GM23338 (cell line): ENCODE measurements around the gene EARS2. TPM values are rescaled to one million over a fixed set of nuclear protein-coding genes. Genes with fewer than 3 reads are reported as not detected.

Source experiments
- ATAC-seq: fragments of 200-7000 bp; cut with Tn5 transposase; 3 replicates; pipeline ENCODE4 v1.9.1; 2020
- DNase-seq: peaks from one replicate; pipeline ENCODE4 v3.0.0-alpha.2; 2015; ENCODE audit warnings: low spot score
- H2AFZ ChIP-seq: fragments of 200-600 bp; sonication (generic); 2 replicates; pipeline ENCODE4 v1.8.0; 2016; ENCODE audit warnings: antibody characterized with exemption, mild to moderate bottlenecking, moderate library complexity
- H3F3A ChIP-seq: fragments of 200-600 bp; sonication (generic); replicated peaks from 2 replicates; pipeline ENCODE4 v1.8.0; 2017; ENCODE audit warnings: antibody characterized with exemption, mixed run types, low read depth
- H3K27ac ChIP-seq: fragments of 200-600 bp; sonication (generic); 2 replicates; pipeline ENCODE4 v1.6.1; 2016; ENCODE audit warnings: low read depth
- H3K27me3 ChIP-seq: fragments of 200-600 bp; sonication (generic); 2 replicates; pipeline ENCODE4 v1.8.0; 2016; ENCODE audit warnings: mild to moderate bottlenecking, mixed run types, moderate library complexity; ENCODE audit not compliant: insufficient read depth
- H3K36me3 ChIP-seq: fragments of 200-600 bp; sonication (generic); 2 replicates; pipeline ENCODE4 v1.8.0; 2016; ENCODE audit warnings: mild to moderate bottlenecking; ENCODE audit not compliant: insufficient read depth
- H3K4me1 ChIP-seq: fragments of 200-600 bp; sonication (generic); 2 replicates; pipeline ENCODE4 v1.8.0; 2016; ENCODE audit warnings: mild to moderate bottlenecking, moderate library complexity; ENCODE audit not compliant: insufficient read depth
- H3K4me2 ChIP-seq: fragments of 200-600 bp; sonication (generic); 2 replicates; pipeline ENCODE4 v1.7.1; 2017; ENCODE audit warnings: mixed run types
- H3K4me3 ChIP-seq: fragments of 200-600 bp; sonication (generic); 2 replicates; pipeline ENCODE4 v1.6.1; 2016; ENCODE audit warnings: mixed run types
- H3K79me2 ChIP-seq: fragments of 200-600 bp; sonication (generic); replicated peaks from 2 replicates; pipeline ENCODE4 v1.8.0; 2017; ENCODE audit warnings: mild to moderate bottlenecking; ENCODE audit not compliant: insufficient read depth
- H3K9me2 ChIP-seq: fragments of 200-600 bp; sonication (generic); 2 replicates; pipeline ENCODE4 v1.8.0; 2017; ENCODE audit not compliant: insufficient read depth
- H4K20me1 ChIP-seq: fragments of 200-600 bp; sonication (generic); replicated peaks from 2 replicates; pipeline ENCODE4 v1.8.0; 2017; ENCODE audit warnings: mild to moderate bottlenecking; ENCODE audit not compliant: insufficient read depth
- H3K27ac Mint-ChIP-seq: 2 replicates; pipeline ENCODE4 v1.8.0; 2020; ENCODE audit warnings: inconsistent platforms, mild to moderate bottlenecking, moderate library complexity, mixed read lengths
- H3K27me3 Mint-ChIP-seq: 3 replicates; pipeline ENCODE4 v1.8.0; 2022; ENCODE audit warnings: low read depth, mild to moderate bottlenecking, moderate library complexity, mixed read lengths, inconsistent platforms; ENCODE audit not compliant: insufficient read depth, poor library complexity
- H3K36me3 Mint-ChIP-seq: 3 replicates; pipeline ENCODE4 v1.8.0; 2021; ENCODE audit warnings: low read depth, mild to moderate bottlenecking, inconsistent platforms, moderate library complexity, mixed read lengths
- H3K4me1 Mint-ChIP-seq: 3 replicates; pipeline ENCODE4 v1.8.0; 2020; ENCODE audit warnings: mild to moderate bottlenecking, inconsistent platforms, mixed read lengths
- H3K4me3 Mint-ChIP-seq: 3 replicates; pipeline ENCODE4 v1.8.0; 2021; ENCODE audit warnings: moderate library complexity, mild to moderate bottlenecking, inconsistent platforms, mixed read lengths
- H3K9me3 Mint-ChIP-seq: 3 replicates; pipeline ENCODE4 v1.8.0; 2020; ENCODE audit warnings: moderate library complexity, mild to moderate bottlenecking, inconsistent platforms, mixed read lengths
- CREB1 ChIP-seq: fragments of 250-450 bp; sonication (Bioruptor Pico); IDR thresholded peaks from 2 replicates; pipeline ENCODE4 v1.5.0; 2020; ENCODE audit warnings: low read depth, mild to moderate bottlenecking, moderate library complexity
- EZH2 ChIP-seq: fragments of 200-600 bp; sonication (generic); IDR thresholded peaks from one replicate; pipeline ENCODE4 v1.8.0; 2017; ENCODE audit warnings: antibody characterized with exemption, mild to moderate bottlenecking, low read depth; ENCODE audit not compliant: unreplicated experiment
- EZH2phosphoT487 ChIP-seq: fragments of 200-600 bp; sonication (generic); IDR thresholded peaks from one replicate; pipeline ENCODE4 v1.8.1; 2018; ENCODE audit warnings: antibody characterized with exemption; ENCODE audit not compliant: unreplicated experiment
- JUNB ChIP-seq: IDR thresholded peaks from one replicate; pipeline ENCODE4 v1.6.1; 2016; ENCODE audit warnings: antibody characterized with exemption; ENCODE audit not compliant: unreplicated experiment
- NANOG ChIP-seq: IDR thresholded peaks from 2 replicates; pipeline ENCODE4 v1.6.1; 2016; ENCODE audit warnings: antibody characterized with exemption, borderline replicate concordance
- POLR2AphosphoS5 ChIP-seq: IDR thresholded peaks from 2 replicates; pipeline ENCODE4 v1.6.1; 2016; ENCODE audit warnings: antibody characterized with exemption, low read depth
- STAT1 ChIP-seq: IDR thresholded peaks from one replicate; pipeline ENCODE4 v1.6.1; 2016; ENCODE audit warnings: antibody characterized with exemption; ENCODE audit not compliant: unreplicated experiment
- ZNF331 ChIP-seq: fragments of 250-450 bp; sonication (Bioruptor Pico); IDR thresholded peaks from 2 replicates; pipeline ENCODE4 v1.5.0; 2020; ENCODE audit warnings: low read depth, mild to moderate bottlenecking, moderate library complexity
- polyA plus RNA-seq: library from polyadenylated mRNA; unstranded; fragments of >200 nt; fragmentation: Nextera tagmentation; extraction: Ambion mirVana; gene quantifications from 2 replicates; pipeline ENCODE4 v1.2.1, GENCODE V29; 2016
- total RNA-seq: library from RNA; depleted of rRNA; stranded (reverse); fragments of >200 nt; shearing (Covaris generic); gene quantifications from 2 replicates; pipeline ENCODE4 v1.2.3, GENCODE V29; 2014
- TF ChIP-seq, protein P1 (sequence below): fragments of 250-450 bp; sonication (Bioruptor Pico); IDR thresholded peaks from 2 replicates; pipeline ENCODE4 v1.5.0; 2020; ENCODE audit warnings: mild to moderate bottlenecking, moderate library complexity
- TF ChIP-seq, protein P2 (sequence below): IDR thresholded peaks from 2 replicates; pipeline ENCODE4 v1.6.1; 2016; ENCODE audit warnings: antibody characterized with exemption
- TF ChIP-seq, protein P3 (sequence below), 2 experiments: fragments of 200-600 bp in 1 of 2; sonication (generic) in 1 of 2; conservative IDR thresholded peaks; 2 replicates each; pipeline versions ENCODE4 v1.5.1 to v1.6.1; 2016 to 2017; ENCODE audit warnings: antibody characterized with exemption in 2 of 2, low read depth in 2 of 2, mild to moderate bottlenecking in 2 of 2, moderate library complexity in 1 of 2

The EARS2 gene
- total and polyA plus RNA-seq, 2 experiments from 2014 or later: 22.6 to 89.1 TPM

DNA sequence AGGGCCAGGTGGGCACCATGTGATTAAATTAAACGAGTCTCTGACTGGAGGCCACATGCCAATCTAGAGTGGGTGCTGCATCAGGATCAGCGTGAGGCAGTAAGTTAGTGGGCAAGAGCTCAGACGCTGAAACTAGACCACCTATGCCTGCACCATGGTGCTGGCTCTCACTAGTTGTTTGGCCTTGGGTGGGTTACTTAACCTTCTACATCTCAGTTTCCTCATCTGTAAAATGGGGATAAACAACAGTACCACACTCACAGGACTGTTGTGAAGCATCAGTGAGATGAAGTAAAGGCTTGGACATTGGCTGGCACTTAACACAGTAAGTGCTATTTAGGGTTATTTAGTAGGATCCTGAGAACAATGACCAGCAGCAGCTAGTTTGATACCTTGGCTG is 33.0 kb upstream of the EARS2 start:
- Mint-ChIP-seq H3K27me3 (peaks cover 4% of the 10 kb centered on the region), H3K27ac (no peak overlapping the region), H3K4me1 (no peaks in the 10 kb centered on the region; the same call in 2 of the 3 replicates), H3K36me3 (peaks cover 69% of the 10 kb centered on the region), H3K9me3 (no peaks in the 10 kb centered on the region), H3K4me3 (no peak overlapping the region)
- TF ChIP-seq POLR2AphosphoS5 (no peak), STAT1 (no peak), JUNB (no peak), CREB1 (CRISPR knock-in tag) (no peak), NANOG (no peak), EZH2phosphoT487 (no peak), EZH2 (no peak), ZNF331 (CRISPR knock-in tag) (no peak)
- TF ChIP-seq, protein P1, sequence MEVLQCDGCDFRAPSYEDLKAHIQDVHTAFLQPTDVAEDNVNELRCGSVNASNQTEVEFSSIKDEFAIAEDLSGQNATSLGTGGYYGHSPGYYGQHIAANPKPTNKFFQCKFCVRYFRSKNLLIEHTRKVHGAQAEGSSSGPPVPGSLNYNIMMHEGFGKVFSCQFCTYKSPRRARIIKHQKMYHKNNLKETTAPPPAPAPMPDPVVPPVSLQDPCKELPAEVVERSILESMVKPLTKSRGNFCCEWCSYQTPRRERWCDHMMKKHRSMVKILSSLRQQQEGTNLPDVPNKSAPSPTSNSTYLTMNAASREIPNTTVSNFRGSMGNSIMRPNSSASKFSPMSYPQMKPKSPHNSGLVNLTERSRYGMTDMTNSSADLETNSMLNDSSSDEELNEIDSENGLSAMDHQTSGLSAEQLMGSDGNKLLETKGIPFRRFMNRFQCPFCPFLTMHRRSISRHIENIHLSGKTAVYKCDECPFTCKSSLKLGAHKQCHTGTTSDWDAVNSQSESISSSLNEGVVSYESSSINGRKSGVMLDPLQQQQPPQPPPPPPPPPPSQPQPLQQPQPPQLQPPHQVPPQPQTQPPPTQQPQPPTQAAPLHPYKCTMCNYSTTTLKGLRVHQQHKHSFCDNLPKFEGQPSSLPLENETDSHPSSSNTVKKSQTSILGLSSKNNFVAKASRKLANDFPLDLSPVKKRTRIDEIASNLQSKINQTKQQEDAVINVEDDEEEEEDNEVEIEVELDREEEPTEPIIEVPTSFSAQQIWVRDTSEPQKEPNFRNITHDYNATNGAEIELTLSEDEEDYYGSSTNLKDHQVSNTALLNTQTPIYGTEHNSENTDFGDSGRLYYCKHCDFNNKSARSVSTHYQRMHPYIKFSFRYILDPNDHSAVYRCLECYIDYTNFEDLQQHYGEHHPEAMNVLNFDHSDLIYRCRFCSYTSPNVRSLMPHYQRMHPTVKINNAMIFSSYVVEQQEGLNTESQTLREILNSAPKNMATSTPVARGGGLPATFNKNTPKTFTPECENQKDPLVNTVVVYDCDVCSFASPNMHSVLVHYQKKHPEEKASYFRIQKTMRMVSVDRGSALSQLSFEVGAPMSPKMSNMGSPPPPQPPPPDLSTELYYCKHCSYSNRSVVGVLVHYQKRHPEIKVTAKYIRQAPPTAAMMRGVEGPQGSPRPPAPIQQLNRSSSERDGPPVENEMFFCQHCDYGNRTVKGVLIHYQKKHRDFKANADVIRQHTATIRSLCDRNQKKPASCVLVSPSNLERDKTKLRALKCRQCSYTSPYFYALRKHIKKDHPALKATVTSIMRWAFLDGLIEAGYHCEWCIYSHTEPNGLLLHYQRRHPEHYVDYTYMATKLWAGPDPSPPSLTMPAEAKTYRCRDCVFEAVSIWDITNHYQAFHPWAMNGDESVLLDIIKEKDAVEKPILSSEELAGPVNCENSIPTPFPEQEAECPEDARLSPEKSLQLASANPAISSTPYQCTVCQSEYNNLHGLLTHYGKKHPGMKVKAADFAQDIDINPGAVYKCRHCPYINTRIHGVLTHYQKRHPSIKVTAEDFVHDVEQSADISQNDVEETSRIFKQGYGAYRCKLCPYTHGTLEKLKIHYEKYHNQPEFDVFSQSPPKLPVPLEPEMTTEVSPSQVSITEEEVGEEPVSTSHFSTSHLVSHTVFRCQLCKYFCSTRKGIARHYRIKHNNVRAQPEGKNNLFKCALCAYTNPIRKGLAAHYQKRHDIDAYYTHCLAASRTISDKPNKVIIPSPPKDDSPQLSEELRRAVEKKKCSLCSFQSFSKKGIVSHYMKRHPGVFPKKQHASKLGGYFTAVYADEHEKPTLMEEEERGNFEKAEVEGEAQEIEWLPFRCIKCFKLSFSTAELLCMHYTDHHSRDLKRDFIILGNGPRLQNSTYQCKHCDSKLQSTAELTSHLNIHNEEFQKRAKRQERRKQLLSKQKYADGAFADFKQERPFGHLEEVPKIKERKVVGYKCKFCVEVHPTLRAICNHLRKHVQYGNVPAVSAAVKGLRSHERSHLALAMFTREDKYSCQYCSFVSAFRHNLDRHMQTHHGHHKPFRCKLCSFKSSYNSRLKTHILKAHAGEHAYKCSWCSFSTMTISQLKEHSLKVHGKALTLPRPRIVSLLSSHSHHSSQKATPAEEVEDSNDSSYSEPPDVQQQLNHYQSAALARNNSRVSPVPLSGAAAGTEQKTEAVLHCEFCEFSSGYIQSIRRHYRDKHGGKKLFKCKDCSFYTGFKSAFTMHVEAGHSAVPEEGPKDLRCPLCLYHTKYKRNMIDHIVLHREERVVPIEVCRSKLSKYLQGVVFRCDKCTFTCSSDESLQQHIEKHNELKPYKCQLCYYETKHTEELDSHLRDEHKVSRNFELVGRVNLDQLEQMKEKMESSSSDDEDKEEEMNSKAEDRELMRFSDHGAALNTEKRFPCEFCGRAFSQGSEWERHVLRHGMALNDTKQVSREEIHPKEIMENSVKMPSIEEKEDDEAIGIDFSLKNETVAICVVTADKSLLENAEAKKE: no peak
- TF ChIP-seq, protein P2, sequence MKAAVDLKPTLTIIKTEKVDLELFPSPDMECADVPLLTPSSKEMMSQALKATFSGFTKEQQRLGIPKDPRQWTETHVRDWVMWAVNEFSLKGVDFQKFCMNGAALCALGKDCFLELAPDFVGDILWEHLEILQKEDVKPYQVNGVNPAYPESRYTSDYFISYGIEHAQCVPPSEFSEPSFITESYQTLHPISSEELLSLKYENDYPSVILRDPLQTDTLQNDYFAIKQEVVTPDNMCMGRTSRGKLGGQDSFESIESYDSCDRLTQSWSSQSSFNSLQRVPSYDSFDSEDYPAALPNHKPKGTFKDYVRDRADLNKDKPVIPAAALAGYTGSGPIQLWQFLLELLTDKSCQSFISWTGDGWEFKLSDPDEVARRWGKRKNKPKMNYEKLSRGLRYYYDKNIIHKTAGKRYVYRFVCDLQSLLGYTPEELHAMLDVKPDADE: no peak
- TF ChIP-seq, protein P3, sequence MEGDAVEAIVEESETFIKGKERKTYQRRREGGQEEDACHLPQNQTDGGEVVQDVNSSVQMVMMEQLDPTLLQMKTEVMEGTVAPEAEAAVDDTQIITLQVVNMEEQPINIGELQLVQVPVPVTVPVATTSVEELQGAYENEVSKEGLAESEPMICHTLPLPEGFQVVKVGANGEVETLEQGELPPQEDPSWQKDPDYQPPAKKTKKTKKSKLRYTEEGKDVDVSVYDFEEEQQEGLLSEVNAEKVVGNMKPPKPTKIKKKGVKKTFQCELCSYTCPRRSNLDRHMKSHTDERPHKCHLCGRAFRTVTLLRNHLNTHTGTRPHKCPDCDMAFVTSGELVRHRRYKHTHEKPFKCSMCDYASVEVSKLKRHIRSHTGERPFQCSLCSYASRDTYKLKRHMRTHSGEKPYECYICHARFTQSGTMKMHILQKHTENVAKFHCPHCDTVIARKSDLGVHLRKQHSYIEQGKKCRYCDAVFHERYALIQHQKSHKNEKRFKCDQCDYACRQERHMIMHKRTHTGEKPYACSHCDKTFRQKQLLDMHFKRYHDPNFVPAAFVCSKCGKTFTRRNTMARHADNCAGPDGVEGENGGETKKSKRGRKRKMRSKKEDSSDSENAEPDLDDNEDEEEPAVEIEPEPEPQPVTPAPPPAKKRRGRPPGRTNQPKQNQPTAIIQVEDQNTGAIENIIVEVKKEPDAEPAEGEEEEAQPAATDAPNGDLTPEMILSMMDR (conservative IDR thresholded peaks at IDR 0.05; ENCODE audit: low read depth in 2 of 2): no peak
- Histone ChIP-seq H3K4me2 (no peak overlapping the region), H3F3A (no peaks in the 10 kb centered on the region), H2AFZ (no peak overlapping the region), H3K36me3 (peaks cover 27% of the 10 kb centered on the region), H3K9me2 (no peaks in the 10 kb centered on the region), H3K4me1 (0 out of 2 replicates have a peak, but pooled peaks cover 3% of the 10 kb centered on the region), H3K27me3 (no peaks in the 10 kb centered on the region), H3K4me3 (no peak overlapping the region), H3K79me2 (peaks cover 93% of the 10 kb centered on the region), H3K27ac (no peak overlapping the region), H4K20me1 (peaks cover 18% of the 10 kb centered on the region)
- DNase-seq (no peak), ATAC-seq (no peak)
